Coronary artery (tissue), 2 donors: ENCODE results near the gene MAFB.

Experiments used
- DNase-seq: peaks from one replicate; pipeline ENCODE4 v3.0.0-alpha.2; 2017; ENCODE audit warnings: low spot score
- H3K27ac ChIP-seq, 2 donors: fragments of 200-600 bp; sonication (generic); one replicate each; pipeline ENCODE4 v1.5.1; 2016 to 2019
- H3K4me3 ChIP-seq: fragments of 200-600 bp; sonication (generic); 2 replicates; pipeline ENCODE4 v1.5.1; 2016; ENCODE audit warnings: mild to moderate bottlenecking, moderate library complexity
- CTCF ChIP-seq: fragments of 200-600 bp; sonication (generic); IDR thresholded peaks from one replicate; pipeline ENCODE4 v1.5.1; 2019; ENCODE audit warnings: antibody characterized with exemption

MAFB gene

GRCh38 chr20:40644863-40645262, 44.2 kb downstream of the MAFB start:
- H3K4me3 ChIP-seq, result no peak overlapping the region
- no peak for TF ChIP-seq CTCF
- DNase-seq, result no peak
- no peak overlapping the region for H3K27ac ChIP-seq

- no peak for TF ChIP-seq CTCF
- Histone ChIP-seq H3K4me3 (no peak overlapping the region), H3K27ac (no peak overlapping the region)
- no peak for DNase-seq
Observed at GRCh38 chr20:40643891-40644290, 45.1 kb downstream of the MAFB start.

GRCh38 chr20:40641809-40642208, 47.2 kb downstream of the MAFB start:
- DNase-seq, result no peak
- TF ChIP-seq CTCF, result no peak
- no peak overlapping the region for H3K27ac ChIP-seq
- H3K4me3 ChIP-seq, result no peak overlapping the region

GRCh38 chr20:40641202-40641601, 47.8 kb downstream of the MAFB start:
- Histone ChIP-seq H3K27ac (no peak overlapping the region), H3K4me3 (no peak overlapping the region)
- TF ChIP-seq CTCF, result no peak
- DNase-seq, result no peak

GRCh38 chr20:40640667-40641066, 48.4 kb downstream of the MAFB start:
- TF ChIP-seq CTCF, result no peak

GRCh38 chr20:40639676-40640355, 49.2 kb downstream of the MAFB start:
- TF ChIP-seq CTCF, result no peak
- Histone ChIP-seq H3K4me3 (no peak overlapping the region), H3K27ac (no peak overlapping the region)
- no peak for DNase-seq

More at GRCh38 chr20:40640667-40641066, 48.4 kb downstream of the MAFB start:
- Histone ChIP-seq H3K27ac (no peak overlapping the region), H3K4me3 (no peak overlapping the region)
- DNase-seq, result no peak

- TF ChIP-seq CTCF, result no peak
- H3K27ac ChIP-seq, result no peak overlapping the region
Observed at GRCh38 chr20:40639132-40639531, 49.9 kb downstream of the MAFB start.

More at GRCh38 chr20:40639132-40639531, 49.9 kb downstream of the MAFB start:
- DNase-seq, result no peak
- no peak overlapping the region for H3K4me3 ChIP-seq
